Neural crest cell (in vitro differentiated cells): Measurements from ENCODE around the gene PPARA. TPM values are rescaled to one million over a fixed set of nuclear protein-coding genes. Genes with fewer than 3 reads are reported as not detected.

Experiments used
- DNase-seq: peaks from one replicate; pipeline ENCODE4 v3.0.0; 2021; ENCODE audit warnings: low read depth, mixed read lengths, low spot score
- H3K27ac Mint-ChIP-seq: one replicate; pipeline ENCODE4 v1.8.0; 2021; ENCODE audit warnings: mild to moderate bottlenecking, mixed read lengths; ENCODE audit not compliant: unreplicated experiment
- H3K27me3 Mint-ChIP-seq: 2 replicates; pipeline ENCODE4 v1.8.0; 2021; ENCODE audit warnings: low read depth, mild to moderate bottlenecking, mixed read lengths
- H3K36me3 Mint-ChIP-seq: 2 replicates; pipeline ENCODE4 v1.8.0; 2021; ENCODE audit warnings: low read depth, mild to moderate bottlenecking, mixed read lengths
- H3K4me1 Mint-ChIP-seq: 2 replicates; pipeline ENCODE4 v1.8.0; 2021; ENCODE audit warnings: mixed read lengths
- H3K4me3 Mint-ChIP-seq: one replicate; pipeline ENCODE4 v1.8.0; 2021; ENCODE audit warnings: mild to moderate bottlenecking, mixed read lengths
- H3K9me3 Mint-ChIP-seq: 2 replicates; pipeline ENCODE4 v1.8.0; 2021; ENCODE audit warnings: mixed read lengths
- total RNA-seq: library from RNA; stranded (reverse); gene quantifications from 2 replicates; pipeline ENCODE4 v1.2.1, GENCODE V29; 2021
- TF ChIP-seq, protein P1 (sequence below): fragments of 200-600 bp; sonication (generic); conservative IDR thresholded peaks from 2 replicates; pipeline ENCODE4 v1.5.0; 2021; ENCODE audit warnings: antibody characterized with exemption, mild to moderate bottlenecking

The PPARA gene
- total RNA-seq, 1 donor from 2014 or later, result 15.6 TPM

DNA sequence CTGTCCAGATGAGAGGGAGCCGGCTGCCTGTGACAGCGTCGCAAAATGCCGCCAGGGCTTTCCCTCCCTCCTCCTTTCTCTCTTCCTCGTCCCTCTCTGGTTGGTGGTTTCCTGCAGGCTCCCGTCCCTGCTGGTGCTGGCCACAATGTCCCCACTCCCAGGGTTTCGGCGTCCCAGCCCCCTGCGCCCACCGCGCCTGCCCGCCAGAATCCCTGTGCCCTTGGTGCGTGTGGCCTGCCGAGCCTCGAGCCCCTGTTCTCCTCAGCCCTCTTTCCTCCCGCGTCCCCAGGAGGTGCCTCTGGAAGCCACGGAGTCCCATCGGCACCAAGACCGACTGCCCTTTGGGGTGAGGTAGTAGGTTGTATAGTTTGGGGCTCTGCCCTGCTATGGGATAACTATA is 37.9 kb upstream of the PPARA start:
- no peak overlapping the region for H3K27ac Mint-ChIP-seq
- H3K4me1 Mint-ChIP-seq, result peaks cover 3% of the 10 kb centered on the region
- H3K27me3 Mint-ChIP-seq, result no peaks in the 10 kb centered on the region
- no peak for DNase-seq
- H3K36me3 Mint-ChIP-seq, result no peaks in the 10 kb centered on the region
- H3K4me3 Mint-ChIP-seq, result no peak overlapping the region
- H3K9me3 Mint-ChIP-seq, result no peaks in the 10 kb centered on the region
- TF ChIP-seq, protein P1, sequence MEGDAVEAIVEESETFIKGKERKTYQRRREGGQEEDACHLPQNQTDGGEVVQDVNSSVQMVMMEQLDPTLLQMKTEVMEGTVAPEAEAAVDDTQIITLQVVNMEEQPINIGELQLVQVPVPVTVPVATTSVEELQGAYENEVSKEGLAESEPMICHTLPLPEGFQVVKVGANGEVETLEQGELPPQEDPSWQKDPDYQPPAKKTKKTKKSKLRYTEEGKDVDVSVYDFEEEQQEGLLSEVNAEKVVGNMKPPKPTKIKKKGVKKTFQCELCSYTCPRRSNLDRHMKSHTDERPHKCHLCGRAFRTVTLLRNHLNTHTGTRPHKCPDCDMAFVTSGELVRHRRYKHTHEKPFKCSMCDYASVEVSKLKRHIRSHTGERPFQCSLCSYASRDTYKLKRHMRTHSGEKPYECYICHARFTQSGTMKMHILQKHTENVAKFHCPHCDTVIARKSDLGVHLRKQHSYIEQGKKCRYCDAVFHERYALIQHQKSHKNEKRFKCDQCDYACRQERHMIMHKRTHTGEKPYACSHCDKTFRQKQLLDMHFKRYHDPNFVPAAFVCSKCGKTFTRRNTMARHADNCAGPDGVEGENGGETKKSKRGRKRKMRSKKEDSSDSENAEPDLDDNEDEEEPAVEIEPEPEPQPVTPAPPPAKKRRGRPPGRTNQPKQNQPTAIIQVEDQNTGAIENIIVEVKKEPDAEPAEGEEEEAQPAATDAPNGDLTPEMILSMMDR, result no peak

DNA sequence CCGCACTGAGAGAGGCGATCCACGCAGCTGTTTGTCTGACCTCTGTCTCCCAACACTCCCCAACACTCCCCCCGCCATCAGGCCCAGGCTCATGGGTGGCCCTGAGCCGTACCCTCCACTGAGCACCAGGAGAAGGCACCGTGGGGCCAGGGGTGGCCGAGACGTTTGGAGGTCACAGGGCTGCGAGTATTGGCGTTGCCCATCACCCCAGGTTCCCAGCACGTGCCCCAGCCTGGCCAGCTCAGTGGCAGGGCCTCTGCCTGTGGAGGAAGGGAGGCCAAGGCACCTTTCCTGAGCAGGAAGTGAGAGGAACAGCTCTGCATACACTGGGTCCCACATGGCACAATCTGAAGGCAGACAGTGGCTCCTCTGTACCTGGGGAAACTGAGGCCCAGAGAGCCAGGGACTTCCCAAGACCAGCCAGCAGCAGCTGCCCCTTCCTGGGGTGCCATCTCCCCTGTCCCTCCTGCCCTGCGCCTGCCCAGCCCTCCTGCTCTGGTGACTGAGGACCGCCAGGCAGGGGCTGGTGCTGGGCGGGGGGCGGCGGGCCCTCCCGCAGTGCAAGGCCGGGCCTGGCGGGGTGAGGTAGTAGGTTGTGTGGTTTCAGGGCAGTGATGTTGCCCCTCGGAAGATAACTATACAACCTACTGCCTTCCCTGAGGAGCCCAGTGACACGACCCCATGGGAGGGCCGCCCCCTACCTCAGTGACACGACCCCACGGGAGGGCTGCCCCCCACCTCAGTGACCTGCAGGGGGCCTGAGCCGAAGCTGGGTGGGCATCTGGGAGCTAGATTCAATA is 37.0 kb upstream of the PPARA start:
- H3K4me1 Mint-ChIP-seq, result peaks cover 3% of the 10 kb centered on the region
- H3K27ac Mint-ChIP-seq, result no peak overlapping the region
- TF ChIP-seq, protein P1, result no peak

DNA sequence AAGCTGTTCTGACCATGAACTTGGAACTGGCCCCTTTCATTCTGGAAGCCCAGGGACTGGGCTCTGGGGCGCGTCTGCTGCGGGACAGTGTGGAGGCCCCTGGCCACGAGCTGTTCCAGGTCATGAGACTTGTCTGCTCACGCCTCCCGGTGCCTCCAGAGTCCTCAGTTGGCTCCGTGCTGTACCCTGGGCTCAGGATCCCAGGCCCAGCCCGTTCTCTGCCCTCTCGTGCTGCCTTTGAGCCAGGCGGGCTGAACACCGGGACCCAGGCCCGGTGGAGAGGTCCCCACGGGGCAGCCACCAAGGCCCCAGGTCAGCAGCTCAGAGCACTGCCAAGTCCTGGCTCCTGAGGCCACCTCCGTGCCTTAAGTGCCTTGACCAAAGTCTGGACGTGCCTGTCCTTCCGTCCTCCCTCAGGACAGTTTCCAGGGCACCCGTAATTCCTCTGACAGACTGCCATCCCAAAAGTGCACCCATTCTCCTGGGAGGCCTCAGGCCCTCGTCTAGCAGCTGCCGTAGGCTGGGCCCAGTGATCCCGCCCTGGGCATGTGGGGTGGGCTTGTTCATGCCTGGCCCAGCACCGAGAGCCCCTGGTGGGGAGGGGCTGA is 36.3 kb upstream of the PPARA start:
- no peak for DNase-seq
- Mint-ChIP-seq H3K36me3 (no peaks in the 10 kb centered on the region), H3K4me3 (no peak overlapping the region), H3K27me3 (no peaks in the 10 kb centered on the region), H3K9me3 (no peaks in the 10 kb centered on the region), H3K27ac (no peak overlapping the region), H3K4me1 (peaks cover under 1% of the 10 kb centered on the region)
- TF ChIP-seq, protein P1, result no peak

More for the DNA sequence above, 37.0 kb upstream of the PPARA start:
- Mint-ChIP-seq H3K27me3 (no peaks in the 10 kb centered on the region), H3K9me3 (no peaks in the 10 kb centered on the region), H3K36me3 (no peaks in the 10 kb centered on the region), H3K4me3 (no peak overlapping the region)
- no peak for DNase-seq

DNA sequence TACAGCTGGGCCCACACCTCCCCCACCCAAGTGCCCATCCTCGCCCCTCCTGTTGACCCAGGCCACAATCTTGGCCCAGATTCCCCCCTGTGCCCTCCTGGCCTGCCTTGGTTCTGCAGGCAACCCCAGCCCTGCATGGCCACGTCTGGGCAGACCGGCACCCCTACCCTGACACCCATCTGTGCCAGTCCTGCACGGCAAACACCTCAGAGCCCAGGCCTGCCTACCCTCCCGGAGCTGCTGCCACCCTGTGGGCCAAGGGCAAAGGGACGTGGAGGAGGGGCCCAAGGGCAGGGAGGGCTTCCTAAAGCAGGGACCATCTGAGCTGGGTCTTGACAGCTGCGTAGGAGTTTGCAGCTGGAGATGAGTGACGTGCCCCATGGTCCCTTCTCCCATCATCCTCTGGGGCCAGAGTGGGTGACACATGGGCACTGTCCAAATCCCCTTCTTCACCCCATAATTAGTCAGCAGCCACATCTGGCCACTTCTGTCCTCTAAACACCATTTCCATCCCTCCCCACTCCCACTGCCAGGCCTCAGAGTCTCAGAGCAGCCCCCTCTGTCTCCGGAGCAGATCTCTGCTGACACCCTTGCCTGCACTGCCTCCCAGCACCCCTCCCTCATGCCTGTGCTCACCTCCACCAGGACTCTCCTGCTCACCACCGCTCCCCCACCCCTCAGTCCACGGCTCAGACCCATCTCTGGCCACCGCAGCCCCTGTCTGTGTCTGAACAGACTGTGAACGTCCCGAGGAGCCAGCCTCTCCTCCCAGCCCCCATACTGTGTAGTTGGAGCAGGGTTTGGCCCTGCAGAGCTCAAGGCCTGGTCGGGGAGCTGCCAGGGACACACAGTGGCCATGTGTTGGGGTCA is 35.6 kb upstream of the PPARA start:
- no peaks in the 10 kb centered on the region for H3K27me3 Mint-ChIP-seq
- H3K36me3 Mint-ChIP-seq, result no peaks in the 10 kb centered on the region
- no peaks in the 10 kb centered on the region for H3K4me1 Mint-ChIP-seq
- TF ChIP-seq, protein P1, result no peak
- H3K9me3 Mint-ChIP-seq, result no peaks in the 10 kb centered on the region
- H3K4me3 Mint-ChIP-seq, result no peak overlapping the region
- DNase-seq, result no peak
- no peak overlapping the region for H3K27ac Mint-ChIP-seq

DNA sequence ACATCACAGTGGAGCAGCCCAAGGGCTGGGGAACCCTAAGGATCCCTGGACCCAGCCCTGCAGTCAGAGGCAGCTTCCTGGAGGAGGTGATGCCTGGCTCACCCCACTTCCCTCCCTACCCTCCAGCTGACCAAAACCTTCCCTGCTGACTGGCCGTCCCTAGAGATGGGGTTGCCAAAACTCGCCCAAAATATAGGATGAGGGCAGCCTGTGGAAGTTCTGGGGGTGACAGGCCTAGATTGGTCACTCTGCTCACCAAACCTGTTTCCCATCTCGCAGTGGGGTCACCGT is 35.0 kb upstream of the PPARA start:
- no peaks in the 10 kb centered on the region for H3K27me3 Mint-ChIP-seq
- no peaks in the 10 kb centered on the region for H3K36me3 Mint-ChIP-seq
- H3K9me3 Mint-ChIP-seq, result no peaks in the 10 kb centered on the region
- TF ChIP-seq, protein P1, result no peak
- no peak overlapping the region for H3K27ac Mint-ChIP-seq
- no peak overlapping the region for H3K4me3 Mint-ChIP-seq
- DNase-seq, result no peak
- no peaks in the 10 kb centered on the region for H3K4me1 Mint-ChIP-seq
